Muscle of arm (tissue), 12 donors: ENCODE results near the gene NPFFR2. TPM values are rescaled to one million over a fixed set of nuclear protein-coding genes. Genes with fewer than 3 reads are reported as not detected.
"Not testable (repeated sequence)": the region's sequence is repeated elsewhere in the genome, so short reads cannot be mapped to it uniquely, and the experiment has no call there.

Experiments
- DNase-seq: peaks from one replicate; pipeline ENCODE4 v3.0.0-alpha.2; 2013
- polyA plus RNA-seq, 12 donors: library from polyadenylated mRNA; unstranded; fragments of 120-200 nt; gene quantifications; one replicate each; pipeline ENCODE4 v1.2.1, GENCODE V29; 2013; ENCODE audit not compliant: insufficient read length in 12 of 12

NPFFR2 gene
- polyA plus RNA-seq, 12 donors, result 0.32 to 0.90 (median 0.60) TPM; not detected in 2

DNA sequence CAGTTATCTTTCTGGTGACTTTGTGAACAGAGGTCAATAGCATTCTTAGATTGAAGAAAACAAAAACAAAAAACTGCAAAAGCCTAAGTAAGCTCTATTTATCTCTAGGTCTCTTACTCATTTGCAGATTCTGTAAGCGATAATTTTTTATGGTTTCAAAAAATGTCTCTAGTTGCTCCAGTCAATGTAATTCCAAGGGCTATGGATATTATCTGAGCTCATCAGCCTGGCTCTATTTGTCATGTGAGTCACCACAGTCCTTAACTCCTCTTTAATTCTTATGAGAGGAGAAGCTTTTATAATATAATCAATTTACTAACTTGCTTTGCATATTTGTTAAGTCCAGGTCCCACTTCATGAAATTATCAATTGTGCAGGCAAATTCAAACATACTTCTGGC, 79.1 kb downstream of the NPFFR2 start:
- DNase-seq, result no peak

GRCh38 chr4:72111863-72112262, 80.1 kb downstream of the NPFFR2 start:
- DNase-seq, result no peak

- no peak for DNase-seq
Observed at GRCh38 chr4:72112514-72113156, 80.8 kb downstream of the NPFFR2 start.

GRCh38 chr4:72118017-72118416, 86.2 kb downstream of the NPFFR2 start:
- DNase-seq, result no peak

DNA sequence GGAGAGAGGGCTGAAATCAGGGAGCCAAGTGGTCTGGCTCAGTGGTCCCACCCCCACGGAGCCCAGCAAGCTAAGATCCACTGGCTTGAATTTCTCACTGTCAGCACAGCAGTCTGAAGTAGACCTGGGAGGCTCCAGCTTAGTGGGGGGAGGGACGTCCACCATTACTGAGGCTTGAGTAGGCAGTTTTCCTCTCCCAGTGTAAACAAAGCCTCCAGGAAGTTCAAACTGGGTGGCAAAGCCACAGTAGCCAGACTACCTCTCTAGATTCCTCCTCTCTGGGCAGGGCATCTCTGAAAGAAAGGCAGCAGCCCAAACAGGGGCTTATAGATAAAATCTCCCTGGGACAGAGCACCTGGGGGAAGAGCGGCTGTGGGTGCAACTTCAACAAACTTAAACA, 88.1 kb downstream of the NPFFR2 start:
- no peak for DNase-seq

- no peak for DNase-seq
Observed at GRCh38 chr4:72128741-72129140, 96.9 kb downstream of the NPFFR2 start.

DNA sequence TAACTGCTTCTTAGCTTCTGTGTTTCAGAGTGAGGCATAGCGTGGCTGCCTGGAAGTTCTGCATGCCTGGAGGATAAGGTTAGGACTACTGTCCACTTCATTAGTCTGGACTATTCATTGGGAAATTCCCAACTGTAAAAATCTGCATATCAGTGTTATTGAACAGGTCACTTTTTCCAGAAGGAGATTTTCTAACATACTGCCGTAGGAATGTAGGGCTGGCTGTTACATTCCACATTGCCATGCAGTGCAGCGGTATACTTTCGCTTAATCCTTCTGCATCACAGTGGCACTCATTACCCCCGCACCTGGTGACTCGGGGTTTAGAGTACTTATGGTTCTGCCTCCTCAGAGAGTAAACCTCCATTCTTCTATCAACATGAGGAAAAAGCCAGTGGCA, 104.6 kb downstream of the NPFFR2 start:
- no peak for DNase-seq

DNA sequence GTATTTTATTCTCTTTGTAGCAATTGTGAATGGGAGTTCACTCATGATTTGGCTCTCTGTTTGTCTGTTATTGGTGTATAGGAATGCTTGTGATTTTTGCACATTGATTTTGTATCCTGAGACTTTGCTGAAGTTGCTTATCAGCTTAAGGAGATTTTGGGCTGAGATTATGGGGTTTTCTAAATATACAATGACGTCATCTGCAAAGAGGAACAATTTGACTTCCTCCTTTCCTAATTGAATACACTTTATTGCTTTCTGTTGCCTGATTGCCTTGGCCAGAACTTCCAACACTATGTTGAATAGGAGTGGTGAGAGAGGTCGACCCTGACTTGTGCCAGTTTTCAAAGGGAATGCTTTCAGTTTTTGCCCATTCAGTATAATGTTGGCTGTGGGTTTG, 108.2 kb downstream of the NPFFR2 start:
- not testable (repeated sequence) for DNase-seq

DNA sequence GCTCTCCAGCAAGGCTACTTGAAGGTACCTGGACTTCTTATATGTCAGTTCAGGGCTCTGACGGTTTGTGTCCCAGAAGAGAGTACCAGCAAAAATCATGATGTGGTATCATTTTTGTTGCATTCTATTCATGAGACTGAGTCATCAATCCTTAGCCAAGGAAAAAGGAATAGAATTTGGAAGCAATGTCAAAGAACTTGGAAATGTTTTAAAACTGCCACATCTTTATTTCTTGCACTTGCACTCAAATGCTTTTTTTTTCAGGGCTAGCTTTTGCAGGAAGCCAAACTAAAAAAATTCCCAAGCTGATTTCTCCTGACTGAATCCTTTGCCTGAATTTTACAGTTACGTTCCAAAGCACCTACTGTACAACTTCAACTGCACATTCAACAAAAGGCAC, 112.4 kb downstream of the NPFFR2 start:
- no peak for DNase-seq

DNA sequence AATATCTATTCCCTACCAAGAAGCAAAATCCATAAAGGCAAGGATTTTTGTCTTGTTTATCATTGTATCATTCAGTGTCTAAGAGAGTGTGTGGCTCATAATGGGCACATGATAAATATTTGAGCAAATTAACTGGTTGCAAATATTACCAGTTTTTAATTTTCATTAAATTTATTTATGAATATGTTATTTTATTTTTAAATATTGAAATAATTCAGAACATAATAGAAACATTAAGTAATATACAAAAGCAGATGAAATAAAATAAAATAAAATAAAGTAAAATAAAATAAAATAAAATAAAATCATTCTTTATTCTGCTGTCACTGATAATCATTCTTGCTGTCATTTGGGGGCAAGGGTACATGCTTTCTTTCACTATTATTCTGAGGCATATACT, 120.9 kb downstream of the NPFFR2 start:
- DNase-seq, result no peak

DNA sequence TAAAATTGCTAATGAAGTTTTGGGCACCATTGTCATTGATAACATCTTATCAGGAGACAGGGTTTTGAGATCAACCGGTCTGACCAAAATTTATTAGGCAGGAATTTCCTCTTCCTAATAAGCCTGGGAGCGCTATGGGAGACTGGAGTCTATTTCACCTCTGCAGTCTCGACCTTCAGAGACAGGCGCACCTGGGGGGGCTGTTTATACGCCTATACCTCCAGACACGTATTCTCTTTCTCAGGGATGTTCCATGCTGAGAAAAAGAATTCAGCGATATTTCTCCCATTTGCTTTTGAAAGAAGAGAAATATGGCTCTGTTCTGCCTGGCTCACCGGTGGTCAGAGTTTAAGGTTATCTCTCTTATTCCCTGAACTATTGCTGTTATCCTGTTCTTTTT, 121.8 kb downstream of the NPFFR2 start:
- DNase-seq, result not testable (repeated sequence)

GRCh38 chr4:72169285-72169684, 137.5 kb downstream of the NPFFR2 start:
- DNase-seq, result not testable (repeated sequence)

DNA sequence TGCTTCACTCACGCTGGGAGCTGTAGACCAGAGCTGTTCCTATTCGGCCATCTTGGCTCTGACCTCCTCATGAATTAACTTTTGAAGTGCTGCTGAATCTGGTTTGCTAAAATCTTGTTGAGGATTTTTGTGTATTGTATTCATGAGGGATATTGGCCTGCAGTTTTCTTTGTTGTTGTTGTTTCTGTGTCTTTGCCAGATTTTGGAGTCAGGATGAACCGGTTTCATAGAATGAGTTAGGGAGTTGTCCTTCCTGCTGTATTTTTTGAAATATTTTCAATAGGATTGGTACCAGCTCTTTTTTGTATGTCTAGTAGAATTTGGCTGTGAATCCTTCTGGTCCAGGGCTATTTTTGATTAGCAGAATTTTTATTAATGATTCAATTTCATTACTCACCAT, 138.1 kb downstream of the NPFFR2 start:
- no peak for DNase-seq

DNA sequence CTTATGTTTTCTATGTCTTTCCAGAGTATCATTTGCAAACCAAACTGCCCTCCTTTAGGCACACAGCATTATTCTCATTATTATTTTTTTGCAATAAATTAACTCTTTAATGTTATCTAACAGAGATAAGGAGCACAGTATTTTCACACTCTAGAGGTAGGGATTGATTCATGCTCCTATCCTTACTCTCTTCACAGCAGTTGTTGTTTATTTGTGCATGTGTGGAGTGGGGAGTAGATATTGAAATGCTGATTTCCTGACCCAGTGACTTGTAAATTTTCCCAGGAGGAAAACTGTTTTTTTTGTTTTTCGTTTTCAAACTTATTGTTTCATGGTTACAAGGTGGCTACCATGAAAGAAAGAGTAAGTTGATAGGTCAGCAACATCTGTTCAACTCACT, 140.0 kb downstream of the NPFFR2 start:
- no peak for DNase-seq

DNA sequence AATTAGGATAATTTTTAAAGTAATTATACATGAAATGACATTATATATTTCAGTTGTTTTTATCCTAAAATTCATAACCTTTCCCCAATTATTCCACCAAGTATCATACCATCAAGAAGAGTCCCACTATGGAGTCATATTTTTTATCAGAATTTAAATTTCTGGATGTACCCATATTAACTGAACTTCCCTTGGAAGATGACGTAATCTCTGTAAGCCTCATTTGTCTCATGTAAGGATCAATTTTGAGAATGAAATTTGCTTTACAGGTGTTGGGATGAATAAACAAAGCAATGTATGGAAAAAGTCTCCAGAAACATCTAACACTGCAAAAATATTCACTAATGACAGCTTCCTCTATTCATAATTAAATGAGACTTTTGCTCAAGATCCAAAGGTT, 147.5 kb downstream of the NPFFR2 start:
- no peak for DNase-seq

GRCh38 chr4:72186714-72187113, 154.9 kb downstream of the NPFFR2 start:
- DNase-seq, result no peak

GRCh38 chr4:72194046-72194445, 162.2 kb downstream of the NPFFR2 start:
- no peak for DNase-seq

DNA sequence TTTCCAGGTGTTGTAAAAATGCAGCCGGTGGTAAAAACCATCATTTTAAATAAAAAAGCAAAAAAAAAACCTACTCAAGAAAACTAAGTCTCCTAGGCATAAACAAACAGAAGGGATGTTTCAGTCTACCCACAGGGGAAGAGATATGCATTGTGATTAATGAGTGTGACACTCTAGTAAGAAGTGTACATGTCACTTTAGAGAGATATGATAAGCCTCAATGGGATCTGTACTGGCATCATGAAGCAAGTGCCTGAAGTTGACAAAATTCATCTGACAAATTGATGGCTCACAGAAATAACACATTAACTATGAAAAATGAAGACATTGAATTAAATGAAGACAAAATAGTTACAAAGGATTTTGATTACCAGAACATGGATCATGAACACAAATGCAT, 162.7 kb downstream of the NPFFR2 start:
- DNase-seq, result no peak

Other genes starting within 250 kb of the NPFFR2 start
- gene GC, start 247.9 kb upstream of the NPFFR2 start, polyA plus RNA-seq, result 10 to 100 TPM in 1 of 12 donors, under 1 TPM in 4, not detected in 7; 0.14 to 11.8 (median 0.60) TPM